OCI-LY1 (cell line): ENCODE results near the gene PDCD1LG2.

Experiments
- H2AFZ ChIP-seq: fragments of 200-600 bp; sonication (generic), shearing (Covaris generic); 2 replicates; pipeline ENCODE4 v1.6.0; 2014; ENCODE audit warnings: antibody characterized with exemption, mild to moderate bottlenecking, low read length
- H3F3A ChIP-seq: fragments of 200-600 bp; sonication (generic), shearing (Covaris generic); 2 replicates; pipeline ENCODE4 v1.6.0; 2014; ENCODE audit warnings: mild to moderate bottlenecking, antibody characterized with exemption, low read length, moderate library complexity; ENCODE audit not compliant: insufficient read depth
- H3K27ac ChIP-seq: fragments of 200-600 bp; sonication (generic); 2 replicates; pipeline ENCODE4 v1.5.1; 2014; ENCODE audit warnings: low read length, mixed run types, mild to moderate bottlenecking, low read depth; ENCODE audit not compliant: poor library complexity, severe bottlenecking
- H3K27me3 ChIP-seq: fragments of 200-600 bp; sonication (generic); 2 replicates; pipeline ENCODE4 v1.6.0; 2014; ENCODE audit warnings: antibody characterized with exemption, mild to moderate bottlenecking, low read length, moderate library complexity; ENCODE audit not compliant: insufficient read depth
- H3K36me3 ChIP-seq: fragments of 200-600 bp; sonication (generic); 2 replicates; pipeline ENCODE4 v1.6.1; 2014; ENCODE audit warnings: mild to moderate bottlenecking, antibody characterized with exemption, low read length, moderate library complexity, mixed read lengths; ENCODE audit not compliant: insufficient read depth
- H3K4me1 ChIP-seq: fragments of 200-600 bp; sonication (generic); 2 replicates; pipeline ENCODE4 v1.5.1; 2014; ENCODE audit warnings: mild to moderate bottlenecking, low read length, moderate library complexity; ENCODE audit not compliant: insufficient read depth, severe bottlenecking
- H3K4me2 ChIP-seq: fragments of 200-600 bp; sonication (generic), shearing (Covaris generic); 2 replicates; pipeline ENCODE4 v1.6.1; 2014; ENCODE audit warnings: low read length
- H3K4me3 ChIP-seq: fragments of 200-600 bp; sonication (generic); 2 replicates; pipeline ENCODE4 v1.5.1; 2014; ENCODE audit warnings: low read length, low read depth, mild to moderate bottlenecking, mixed read lengths; ENCODE audit not compliant: poor library complexity, severe bottlenecking
- H3K79me2 ChIP-seq: fragments of 200-600 bp; shearing (Covaris generic); 2 replicates; pipeline ENCODE4 v1.6.1; 2016; ENCODE audit warnings: mixed run types, low read length, mixed read lengths; ENCODE audit not compliant: insufficient read depth
- H3K9ac ChIP-seq: fragments of 200-600 bp; sonication (generic), shearing (Covaris generic); 2 replicates; pipeline ENCODE4 v1.6.1; 2014; ENCODE audit warnings: mild to moderate bottlenecking, low read length, mixed read lengths
- H3K9me2 ChIP-seq: fragments of 200-600 bp; sonication (generic), shearing (Covaris generic); 2 replicates; pipeline ENCODE4 v1.6.1; 2014; ENCODE audit warnings: low read depth, mild to moderate bottlenecking, low read length, mixed read lengths
- H3K9me3 ChIP-seq: fragments of 200-600 bp; shearing (Covaris generic); 2 replicates; pipeline ENCODE4 v1.6.1; 2014; ENCODE audit warnings: low read length, mixed read lengths
- H4K20me1 ChIP-seq: fragments of 200-600 bp; sonication (generic), shearing (Covaris generic); 2 replicates; pipeline ENCODE4 v1.6.0; 2016; ENCODE audit warnings: mild to moderate bottlenecking, low read length; ENCODE audit not compliant: insufficient read depth
- CTCF ChIP-seq: fragments of 200-600 bp; sonication (generic), shearing (Covaris generic); IDR thresholded peaks from 2 replicates; pipeline ENCODE4 v1.5.1; 2017; ENCODE audit warnings: mild to moderate bottlenecking, antibody characterized with exemption, low read length, moderate library complexity, mixed read lengths
- EZH2 ChIP-seq: fragments of 200-600 bp; sonication (generic), shearing (Covaris generic); IDR thresholded peaks from 2 replicates; pipeline ENCODE4 v1.8.0; 2017; ENCODE audit warnings: borderline replicate concordance, mixed run types, mild to moderate bottlenecking, antibody characterized with exemption, low read length, moderate library complexity, mixed read lengths

Gene PDCD1LG2

DNA sequence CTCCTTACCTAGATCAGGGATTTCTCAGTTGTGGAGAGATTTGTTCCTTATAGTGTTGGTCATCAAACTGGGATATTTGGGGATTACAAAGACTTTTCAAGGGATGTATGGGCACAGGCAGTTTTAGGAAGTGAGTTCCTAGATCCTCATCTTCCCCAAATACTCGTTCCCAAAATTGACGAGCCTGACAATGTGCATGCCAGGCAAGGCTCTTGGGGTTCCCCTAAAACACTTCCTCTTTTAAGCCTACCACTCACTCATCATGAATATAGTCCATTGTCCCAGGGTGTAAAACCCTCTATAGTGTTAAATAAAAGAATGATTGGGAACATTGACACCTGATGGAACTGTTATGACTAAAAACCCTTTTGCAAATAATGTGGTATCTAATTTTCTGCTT lies 26.4 kb downstream of the PDCD1LG2 start:
- Histone ChIP-seq H3K79me2 (no peaks in the 10 kb centered on the region), H3K27ac (no peak overlapping the region), H3K4me2 (no peak overlapping the region), H3K27me3 (no peaks in the 10 kb centered on the region), H3F3A (no peaks in the 10 kb centered on the region), H3K4me1 (peaks cover 2% of the 10 kb centered on the region), H3K9me2 (no peaks in the 10 kb centered on the region), H4K20me1 (no peaks in the 10 kb centered on the region), H3K4me3 (no peak overlapping the region), H3K9ac (no peak overlapping the region), H3K9me3 (no peaks in the 10 kb centered on the region), H3K36me3 (no peaks in the 10 kb centered on the region), H2AFZ (no peak overlapping the region)
- no peak for TF ChIP-seq CTCF
- TF ChIP-seq EZH2, result no peak

DNA sequence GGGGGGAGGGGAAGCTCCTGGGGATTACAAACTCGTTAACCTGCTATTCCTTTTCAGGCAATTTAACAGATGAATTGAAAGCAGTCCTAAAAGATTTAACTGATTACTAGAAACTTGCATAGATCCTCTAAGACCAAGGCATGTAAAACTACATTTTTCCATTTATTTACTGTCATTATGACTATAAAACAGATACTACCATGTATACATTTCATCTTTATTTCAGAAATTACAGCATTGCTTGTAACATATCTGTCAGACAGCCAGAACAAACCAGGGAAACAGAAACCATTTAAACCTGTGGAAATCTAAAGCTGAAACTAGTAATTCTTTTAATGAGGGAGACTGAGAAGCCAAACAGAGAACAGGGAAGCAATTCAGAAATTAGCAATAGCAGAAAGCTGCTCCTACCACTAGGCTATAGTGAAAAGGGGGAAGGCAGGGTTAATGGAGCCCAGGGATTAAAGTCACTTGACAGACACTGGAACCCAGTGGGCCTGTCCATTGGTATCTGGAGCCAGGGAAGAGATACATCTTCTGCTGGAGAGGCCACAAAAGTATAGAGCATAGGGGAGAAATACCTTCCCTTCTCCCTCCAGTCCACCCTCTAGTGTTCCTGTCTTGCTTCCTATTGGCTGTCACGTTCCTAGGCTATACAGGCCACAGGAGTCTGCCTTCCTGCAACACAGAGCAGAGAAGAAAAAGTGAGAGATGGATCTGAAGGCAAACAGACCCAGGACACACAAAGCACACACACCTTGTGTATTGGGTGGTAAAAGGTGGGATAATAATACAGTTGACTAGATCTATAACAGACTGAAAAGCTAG lies 33.8 kb downstream of the PDCD1LG2 start:
- H3K27ac ChIP-seq, result no peak overlapping the region
- H3K9me2 ChIP-seq, result no peaks in the 10 kb centered on the region
- H3K9ac ChIP-seq, result no peak overlapping the region
- H3K4me2 ChIP-seq, result no peak overlapping the region
- no peaks in the 10 kb centered on the region for H3K36me3 ChIP-seq
- no peak overlapping the region for H2AFZ ChIP-seq
- TF ChIP-seq CTCF, result no peak
- no peak for TF ChIP-seq EZH2
- no peak overlapping the region for H3K4me3 ChIP-seq
- H3K27me3 ChIP-seq, result no peaks in the 10 kb centered on the region
- no peaks in the 10 kb centered on the region for H3K79me2 ChIP-seq
- no peaks in the 10 kb centered on the region for H3F3A ChIP-seq
- no peaks in the 10 kb centered on the region for H3K9me3 ChIP-seq
- H3K4me1 ChIP-seq, result no peaks in the 10 kb centered on the region
- H4K20me1 ChIP-seq, result no peaks in the 10 kb centered on the region

DNA sequence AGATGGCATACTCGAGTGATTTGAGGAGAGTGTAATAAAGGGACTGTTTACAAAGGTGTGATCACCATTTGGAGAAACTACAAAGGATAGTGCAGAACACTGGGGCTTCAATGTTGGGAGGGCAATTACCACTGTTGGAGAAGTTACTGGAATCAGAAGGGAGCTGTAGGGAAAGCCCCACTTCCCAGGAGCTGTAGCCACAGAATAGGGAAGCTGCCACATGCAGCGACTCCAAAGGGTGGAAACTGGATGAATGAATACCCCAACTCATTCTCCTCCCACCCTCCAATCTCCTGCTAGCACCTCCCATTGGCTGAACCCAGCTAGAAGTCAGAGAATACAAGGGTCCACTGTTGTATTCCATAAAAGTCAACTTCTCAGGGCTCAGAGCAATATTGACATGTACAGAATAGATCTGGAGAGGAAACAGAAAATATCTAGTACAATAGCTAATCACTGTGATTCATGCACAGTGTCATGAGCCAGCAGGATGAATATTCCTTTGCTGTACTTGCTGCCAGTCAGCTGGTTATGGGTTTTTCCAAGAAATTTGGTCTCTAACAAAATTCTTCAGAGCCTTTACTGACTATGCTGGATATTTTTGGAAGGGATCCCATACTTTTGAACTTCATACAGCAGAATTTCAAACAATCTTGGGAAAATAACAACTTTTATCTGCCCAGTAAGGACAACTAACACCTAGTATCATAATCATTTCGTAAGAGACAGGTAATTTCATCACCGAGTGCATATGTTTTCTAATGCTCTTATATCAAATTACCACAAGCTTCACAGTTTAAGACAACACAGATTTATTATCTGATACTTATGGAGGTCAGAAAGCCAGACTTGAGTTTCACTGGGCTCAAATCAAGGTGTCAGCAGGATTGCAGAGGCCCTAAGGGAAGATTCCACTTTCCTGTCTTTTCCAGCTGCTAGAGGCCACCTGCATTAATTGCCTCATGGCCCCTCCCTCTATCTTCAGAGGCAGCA lies 39.6 kb downstream of the PDCD1LG2 start:
- H3K4me3 ChIP-seq, result no peak overlapping the region
- H2AFZ ChIP-seq, result no peak overlapping the region
- H3K36me3 ChIP-seq, result no peaks in the 10 kb centered on the region
- no peak overlapping the region for H3K9ac ChIP-seq
- H4K20me1 ChIP-seq, result no peaks in the 10 kb centered on the region
- no peaks in the 10 kb centered on the region for H3K9me3 ChIP-seq
- H3K27me3 ChIP-seq, result no peaks in the 10 kb centered on the region
- TF ChIP-seq EZH2 (no peak), CTCF (no peak)
- no peaks in the 10 kb centered on the region for H3F3A ChIP-seq
- no peak overlapping the region for H3K4me2 ChIP-seq
- no peak overlapping the region for H3K27ac ChIP-seq
- H3K4me1 ChIP-seq, result no peaks in the 10 kb centered on the region
- no peaks in the 10 kb centered on the region for H3K79me2 ChIP-seq
- no peaks in the 10 kb centered on the region for H3K9me2 ChIP-seq
